Activated T-cell treated with anti-CD3 and anti-CD28 coated beads, Interleukin-2, amount 50 U/mL, for 72 hours (primary cell): ENCODE results near the gene XYLT1. TPM values are rescaled to one million over a fixed set of nuclear protein-coding genes. Genes with fewer than 3 reads are reported as not detected.
A peak's percentile ranks its signal among the peaks of the same experiment; 100 is the strongest.

Experiments
- ATAC-seq, 2 donors: fragments of 150-1000 bp; cut with Tn5 transposase; replicated peaks in 1 of 2; 2 replicates each; pipeline ENCODE4 v1.10.0; 2021; ENCODE audit warnings: moderate library complexity in 2 of 2, mild to moderate bottlenecking in 1 of 2
- DNase-seq, 2 donors: peaks; one replicate each; pipeline ENCODE4 v3.0.0; 2021 to 2022; ENCODE audit warnings: mixed read lengths in 1 of 2
- H3K27ac Mint-ChIP-seq: one replicate; pipeline ENCODE4 v1.8.0; 2022; ENCODE audit warnings: mild to moderate bottlenecking, moderate library complexity, mixed read lengths
- H3K27me3 Mint-ChIP-seq: one replicate; pipeline ENCODE4 v1.8.0; 2022; ENCODE audit warnings: low read depth, mixed read lengths
- H3K36me3 Mint-ChIP-seq, 2 donors: one replicate each; pipeline ENCODE4 v1.8.0; 2022; ENCODE audit warnings: mixed read lengths in 2 of 2, mild to moderate bottlenecking in 1 of 2; ENCODE audit not compliant: insufficient read depth in 2 of 2
- H3K4me1 Mint-ChIP-seq: one replicate; pipeline ENCODE4 v1.8.0; 2022; ENCODE audit warnings: low read depth, mixed read lengths
- H3K4me3 Mint-ChIP-seq, 2 donors: one replicate each; pipeline ENCODE4 v1.8.0; 2022; ENCODE audit warnings: mild to moderate bottlenecking in 2 of 2, mixed read lengths in 2 of 2, moderate library complexity in 2 of 2
- H3K9me3 Mint-ChIP-seq, 2 donors: one replicate each; pipeline ENCODE4 v1.8.0; 2022; ENCODE audit warnings: mixed read lengths in 2 of 2
- total RNA-seq, 2 donors: library from RNA; stranded (reverse); gene quantifications; one replicate each; pipeline ENCODE4 v1.2.3, GENCODE V29; 2022

The XYLT1 gene
- total RNA-seq, 2 donors from 2014 or later: 17.1 to 17.9 TPM

GRCh38 chr16:17269439-17269838, 201.3 kb downstream of the XYLT1 start:
- H3K27ac Mint-ChIP-seq: no peak overlapping the region
- no peak for DNase-seq
- H3K36me3 Mint-ChIP-seq: peaks cover 0 to 3% of the 10 kb centered on the region in 2 donors
- H3K4me1 Mint-ChIP-seq: peaks cover 19% of the 10 kb centered on the region
- H3K27me3 Mint-ChIP-seq: peaks cover 19% of the 10 kb centered on the region
- H3K9me3 Mint-ChIP-seq: no peaks in the 10 kb centered on the region
- H3K4me3 Mint-ChIP-seq: no peak overlapping the region
- no peak for ATAC-seq

- peaks cover 11% of the 10 kb centered on the region for H3K4me1 Mint-ChIP-seq
- no peak overlapping the region for H3K4me3 Mint-ChIP-seq
- H3K27me3 Mint-ChIP-seq: peaks cover 17% of the 10 kb centered on the region
- H3K9me3 Mint-ChIP-seq: peaks cover 0 to 4% of the 10 kb centered on the region in 2 donors
- ATAC-seq (no peak), DNase-seq (no peak)
- H3K36me3 Mint-ChIP-seq: no peaks in the 10 kb centered on the region
- H3K27ac Mint-ChIP-seq: no peak overlapping the region
Measured at GRCh38 chr16:17266608-17267313, 204.0 kb downstream of the XYLT1 start.

DNA sequence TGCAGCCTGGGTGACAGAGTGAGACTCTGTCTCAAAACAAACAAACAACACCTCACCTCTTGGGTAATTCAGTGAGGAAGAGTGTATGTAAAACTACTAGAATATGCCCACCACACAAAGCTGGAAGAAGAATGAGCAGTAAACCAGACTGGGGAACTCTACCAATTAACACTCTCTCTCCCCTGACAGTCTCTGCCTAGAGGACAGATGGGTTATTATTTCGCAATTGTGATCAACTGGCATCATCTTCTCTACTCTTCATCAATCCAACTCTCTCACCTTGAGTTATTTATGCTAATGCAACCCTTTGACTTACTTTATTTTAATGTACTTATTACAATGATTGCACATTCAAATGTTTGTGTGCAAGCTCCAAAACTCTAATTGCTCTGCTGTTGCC, 205.6 kb downstream of the XYLT1 start:
- DNase-seq (no peak), ATAC-seq (no peak)
- no peak overlapping the region for H3K27ac Mint-ChIP-seq
- peaks cover 1% of the 10 kb centered on the region for H3K27me3 Mint-ChIP-seq
- H3K4me3 Mint-ChIP-seq: no peak overlapping the region
- peaks cover 21% of the 10 kb centered on the region for H3K4me1 Mint-ChIP-seq
- peaks cover 0 to 4% of the 10 kb centered on the region in 2 donors for H3K9me3 Mint-ChIP-seq
- no peaks in the 10 kb centered on the region for H3K36me3 Mint-ChIP-seq

GRCh38 chr16:17261197-17261858, 209.4 kb downstream of the XYLT1 start:
- Mint-ChIP-seq H3K4me3 (no peak overlapping the region), H3K36me3 (no peaks in the 10 kb centered on the region), H3K27me3 (no peaks in the 10 kb centered on the region), H3K27ac (no peak overlapping the region), H3K9me3 (peaks cover 0 to 4% of the 10 kb centered on the region in 2 donors), H3K4me1 (peaks cover 25% of the 10 kb centered on the region)
- ATAC-seq (peak; percentile 66 to 86), DNase-seq (peak; percentile 11 to 33)

DNA sequence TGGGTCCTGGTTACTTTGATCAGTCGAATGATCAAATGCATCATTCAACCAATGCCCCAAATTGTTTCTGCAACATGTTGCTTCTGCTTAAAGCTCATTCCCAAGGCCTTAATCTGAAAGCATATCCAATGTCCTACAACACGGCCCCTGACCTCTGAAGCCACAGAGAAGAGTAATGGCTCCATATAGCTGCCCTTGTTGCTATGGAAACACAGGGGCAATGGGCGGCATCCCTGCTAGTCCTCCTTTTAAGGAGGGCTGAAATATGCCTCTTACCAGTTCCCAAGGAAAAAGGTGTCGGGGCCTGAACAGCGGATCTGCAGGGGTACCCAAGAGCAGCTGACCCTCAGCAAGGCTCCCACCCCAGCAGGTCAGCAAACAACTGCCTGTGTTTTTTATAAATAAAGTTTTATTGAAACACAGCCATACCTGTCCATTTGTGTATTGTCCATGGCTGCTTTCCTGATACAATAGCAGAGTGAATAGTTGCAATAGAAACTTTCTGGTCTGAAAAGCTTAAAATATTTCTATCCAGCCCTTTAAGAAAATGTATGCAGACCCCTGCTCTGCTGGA, 210.4 kb downstream of the XYLT1 start:
- Mint-ChIP-seq H3K4me1 (peaks cover 25% of the 10 kb centered on the region), H3K36me3 (no peaks in the 10 kb centered on the region), H3K27me3 (no peaks in the 10 kb centered on the region), H3K9me3 (peaks cover 0 to 4% of the 10 kb centered on the region in 2 donors), H3K27ac (no peak overlapping the region), H3K4me3 (no peak overlapping the region)
- DNase-seq (no peak), ATAC-seq (no peak)

- no peaks in the 10 kb centered on the region for H3K36me3 Mint-ChIP-seq
- no peak overlapping the region for H3K27ac Mint-ChIP-seq
- no peak for DNase-seq
- H3K9me3 Mint-ChIP-seq: peaks cover 0 to 4% of the 10 kb centered on the region in 2 donors
- no peaks in the 10 kb centered on the region for H3K27me3 Mint-ChIP-seq
- peaks cover 25% of the 10 kb centered on the region for H3K4me1 Mint-ChIP-seq
- no peak overlapping the region for H3K4me3 Mint-ChIP-seq
- ATAC-seq: no peak
Measured at GRCh38 chr16:17259751-17260270, 210.9 kb downstream of the XYLT1 start.

DNA sequence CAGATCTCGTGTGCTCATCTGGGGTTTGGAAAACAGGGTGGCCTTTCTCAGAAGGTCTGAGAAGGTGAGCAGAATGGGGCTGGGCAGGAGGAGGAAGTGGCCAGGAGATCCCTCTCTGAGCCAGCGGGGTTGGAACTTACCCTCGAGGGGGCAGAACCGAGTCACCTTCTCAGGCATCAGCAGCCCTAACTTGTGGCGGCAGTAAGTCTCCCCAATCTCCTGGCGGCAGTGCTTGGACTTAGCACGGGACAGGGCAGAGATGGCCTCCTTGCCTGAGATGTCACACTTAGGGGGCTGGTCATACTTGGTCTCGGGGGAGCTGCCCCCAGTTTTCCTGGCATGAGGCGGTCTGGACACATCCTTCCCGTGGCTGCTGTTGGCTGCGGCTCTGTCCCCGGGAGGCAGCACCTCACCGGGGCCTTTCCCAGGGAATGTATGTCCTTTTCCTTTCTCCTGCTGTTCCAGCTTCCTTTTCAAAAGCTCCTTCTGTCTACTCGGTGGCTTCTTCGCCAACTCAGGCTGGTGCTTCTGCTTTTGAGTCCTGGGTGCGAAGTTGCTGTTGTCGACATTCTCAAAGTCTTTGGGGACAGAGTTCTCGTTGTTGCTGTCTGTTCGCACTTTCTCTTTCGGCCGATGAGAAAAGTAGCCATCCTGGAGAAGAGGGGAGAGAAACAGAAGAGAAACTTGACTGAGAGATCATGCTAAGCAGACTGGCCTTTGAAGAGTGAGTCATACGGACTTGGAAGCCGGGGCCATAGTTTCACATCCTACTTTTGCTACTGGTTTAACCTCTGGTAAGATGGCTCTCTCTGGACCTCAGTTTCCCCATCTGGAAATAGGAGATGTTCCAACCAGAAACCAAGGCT, 211.7 kb downstream of the XYLT1 start:
- no peak overlapping the region for H3K27ac Mint-ChIP-seq
- DNase-seq (no peak), ATAC-seq (no peak)
- H3K4me1 Mint-ChIP-seq: peaks cover 27% of the 10 kb centered on the region
- H3K36me3 Mint-ChIP-seq: no peaks in the 10 kb centered on the region
- peaks cover 0 to 3% of the 10 kb centered on the region in 2 donors for H3K9me3 Mint-ChIP-seq
- no peaks in the 10 kb centered on the region for H3K27me3 Mint-ChIP-seq
- H3K4me3 Mint-ChIP-seq: no peak overlapping the region

DNA sequence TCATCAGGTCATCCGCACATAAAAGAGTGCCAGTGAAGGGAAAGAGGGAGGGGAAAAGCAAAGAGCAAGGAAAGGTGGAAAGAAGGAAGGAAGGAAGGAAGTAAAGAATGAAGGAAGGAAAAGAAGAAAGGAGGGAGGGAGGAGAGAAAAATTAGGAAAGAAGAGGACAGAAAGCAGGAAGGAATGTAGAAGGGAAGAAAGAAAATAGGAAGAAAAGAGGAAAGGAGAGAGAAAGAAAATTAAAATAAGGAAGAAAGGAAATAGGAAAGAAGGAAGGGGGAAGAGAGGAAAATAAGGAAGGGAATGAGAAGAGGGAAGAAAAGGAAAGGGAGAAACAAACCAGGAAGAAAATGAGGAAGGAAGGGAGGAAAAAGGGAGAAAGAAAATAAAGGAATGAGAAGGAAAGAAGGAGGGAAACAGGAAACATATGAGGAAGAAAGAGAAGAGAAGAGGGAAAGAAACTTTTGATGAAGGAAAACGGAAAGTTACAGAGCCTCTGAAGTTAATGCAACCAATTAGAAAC, 212.6 kb downstream of the XYLT1 start:
- Mint-ChIP-seq H3K27ac (no peak overlapping the region), H3K9me3 (no peaks in the 10 kb centered on the region), H3K4me1 (peaks cover 27% of the 10 kb centered on the region), H3K36me3 (no peaks in the 10 kb centered on the region), H3K27me3 (no peaks in the 10 kb centered on the region), H3K4me3 (no peak overlapping the region)
- DNase-seq (no peak), ATAC-seq (no peak)

- Mint-ChIP-seq H3K4me1 (peaks cover 21% of the 10 kb centered on the region), H3K9me3 (no peaks in the 10 kb centered on the region), H3K36me3 (no peaks in the 10 kb centered on the region), H3K4me3 (no peak overlapping the region), H3K27me3 (no peaks in the 10 kb centered on the region), H3K27ac (no peak overlapping the region)
- DNase-seq (no peak), ATAC-seq (no peak)
Measured at GRCh38 chr16:17257426-17258023, 213.2 kb downstream of the XYLT1 start.

DNA sequence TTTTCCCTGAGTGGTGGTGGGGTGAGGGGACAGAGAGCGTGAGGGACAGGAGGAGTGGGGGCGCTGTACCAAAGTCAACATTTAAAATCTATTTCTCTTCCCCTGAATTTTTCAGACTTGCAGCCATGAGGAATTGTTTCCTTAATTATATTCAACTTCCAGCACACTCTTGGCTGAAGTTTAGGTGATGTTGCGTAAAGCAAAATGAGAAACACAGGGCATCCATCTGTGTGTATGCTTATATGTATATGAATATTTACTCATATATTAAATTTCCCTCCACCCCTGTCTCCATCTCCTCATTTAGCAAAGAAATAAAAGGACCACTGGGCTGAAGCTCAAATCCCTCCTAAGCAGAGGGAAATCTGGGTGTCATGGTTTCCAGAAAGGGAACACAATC, 218.1 kb downstream of the XYLT1 start:
- ATAC-seq (no peak), DNase-seq (no peak)
- H3K4me3 Mint-ChIP-seq: no peak overlapping the region
- no peaks in the 10 kb centered on the region for H3K36me3 Mint-ChIP-seq
- H3K27ac Mint-ChIP-seq: no peak overlapping the region
- no peaks in the 10 kb centered on the region for H3K27me3 Mint-ChIP-seq
- peaks cover 11% of the 10 kb centered on the region for H3K4me1 Mint-ChIP-seq
- no peaks in the 10 kb centered on the region for H3K9me3 Mint-ChIP-seq

DNA sequence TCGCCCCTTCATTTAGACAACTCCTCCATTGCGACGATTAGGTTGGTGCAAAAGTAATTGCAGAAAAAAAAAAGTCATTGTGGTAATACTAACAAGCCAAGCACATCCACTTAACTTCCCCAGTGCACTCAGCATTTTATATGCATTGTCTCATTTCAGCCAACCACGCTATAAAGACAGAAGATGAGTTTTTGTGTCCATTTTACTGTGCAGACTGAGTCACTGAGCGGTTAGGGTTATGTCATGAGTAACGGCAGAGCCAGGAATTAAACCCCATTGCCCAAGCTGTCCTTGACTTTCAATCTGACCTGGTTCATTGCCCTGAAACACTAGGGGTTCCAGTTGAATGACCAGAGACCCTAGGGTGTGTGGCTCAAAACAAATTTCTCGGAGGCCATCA, 218.7 kb downstream of the XYLT1 start:
- no peaks in the 10 kb centered on the region for H3K27me3 Mint-ChIP-seq
- H3K4me3 Mint-ChIP-seq: no peak overlapping the region
- peaks cover 11% of the 10 kb centered on the region for H3K4me1 Mint-ChIP-seq
- ATAC-seq: peak; percentile 24 to 77
- H3K27ac Mint-ChIP-seq: no peak overlapping the region
- DNase-seq: no peak
- H3K36me3 Mint-ChIP-seq: no peaks in the 10 kb centered on the region
- no peaks in the 10 kb centered on the region for H3K9me3 Mint-ChIP-seq

- Mint-ChIP-seq H3K27ac (no peak overlapping the region), H3K9me3 (no peaks in the 10 kb centered on the region), H3K4me3 (no peak overlapping the region), H3K4me1 (peaks cover 11% of the 10 kb centered on the region), H3K27me3 (no peaks in the 10 kb centered on the region), H3K36me3 (no peaks in the 10 kb centered on the region)
- ATAC-seq (no peak), DNase-seq (no peak)
Measured at GRCh38 chr16:17251496-17251895, 219.3 kb downstream of the XYLT1 start.
